Panc1 (cell line): ENCODE data around the gene AKT3. TPM values are rescaled to one million over a fixed set of nuclear protein-coding genes. Genes with fewer than 3 reads are reported as not detected.

Experiments used
- ATAC-seq: fragments of 200-7000 bp; cut with Tn5 transposase; 2 replicates; pipeline ENCODE4 v1.9.1; 2020; ENCODE audit warnings: mild to moderate bottlenecking, moderate library complexity
- BruUV-seq: library from RNA; stranded (reverse); fragments of 400-500 nt; replicated peaks from 2 replicates; lab custom pipeline; 2021; lab: Mats Ljungman, UMichigan
- CTCF ChIA-PET: fragments of 300-600 bp; sonication (Branson Sonifier 250); formaldehyde crosslinking; loops from one replicate; lab custom pipeline; 2022; ENCODE audit warnings: antibody characterized with exemption; lab: Charles Lee
- POLR2A ChIA-PET: fragments of 300-600 bp; sonication (Branson Sonifier 250); formaldehyde crosslinking; loops from one replicate; lab custom pipeline; 2022; ENCODE audit warnings: antibody characterized with exemption; lab: Charles Lee
- DNase-seq: peaks from one replicate; pipeline ENCODE4 v3.0.0-alpha.2; 2010; ENCODE audit warnings: low read depth, low spot score
- H3K27ac ChIP-seq: 2 replicates; pipeline ENCODE4 v1.5.1; 2011; ENCODE audit warnings: mild to moderate bottlenecking, low read length, inconsistent platforms
- H3K27me3 ChIP-seq: fragments of 200-500 bp; sonication (Bioruptor generic); 2 replicates; pipeline ENCODE4 v1.6.0; 2014; ENCODE audit warnings: low read length, inconsistent platforms; ENCODE audit not compliant: control insufficient read depth, insufficient read depth
- H3K36me3 ChIP-seq: fragments of 200-500 bp; sonication (Bioruptor generic); 2 replicates; pipeline ENCODE4 v1.5.1; 2014; ENCODE audit warnings: inconsistent platforms, mild to moderate bottlenecking, low read length, moderate library complexity; ENCODE audit not compliant: control insufficient read depth, insufficient read depth
- H3K4me1 ChIP-seq: 2 replicates; pipeline ENCODE4 v1.5.1; 2011; ENCODE audit warnings: inconsistent platforms, mild to moderate bottlenecking, low read length, moderate library complexity; ENCODE audit not compliant: control insufficient read depth, insufficient read depth
- H3K4me3 ChIP-seq, 2 experiments: 2 replicates each; pipeline ENCODE4 v1.5.1; 2011 to 2012; ENCODE audit warnings: low read depth in 2 of 2, low read length in 2 of 2, mild to moderate bottlenecking in 2 of 2, inconsistent platforms in 1 of 2, moderate library complexity in 1 of 2
- H3K9me3 ChIP-seq: fragments of 200-500 bp; sonication (Bioruptor generic); 2 replicates; pipeline ENCODE4 v1.5.1; 2014; ENCODE audit warnings: low read depth, mild to moderate bottlenecking, inconsistent platforms, low read length, moderate library complexity; ENCODE audit not compliant: control insufficient read depth, insufficient read depth
- CTCF ChIP-seq: fragments of 450-650 bp; IDR thresholded peaks from 2 replicates; pipeline ENCODE4 v1.5.1; 2017; ENCODE audit warnings: mild to moderate bottlenecking
- POLR2AphosphoS5 ChIP-seq: IDR thresholded peaks from 2 replicates; pipeline ENCODE4 v1.6.1; 2012; ENCODE audit warnings: mild to moderate bottlenecking, low read depth, low read length, moderate library complexity
- SIN3A ChIP-seq: IDR thresholded peaks from 2 replicates; pipeline ENCODE4 v1.6.1; 2012; ENCODE audit warnings: low read depth, mild to moderate bottlenecking, low read length, moderate library complexity, borderline replicate concordance; ENCODE audit not compliant: insufficient read depth
- TCF7L2 ChIP-seq: IDR thresholded peaks from 2 replicates; pipeline ENCODE4 v1.6.1; 2011; ENCODE audit warnings: mild to moderate bottlenecking, low read depth, low read length, inconsistent platforms
- in situ Hi-C: cut with HindIII; loops from 2 replicates; pipeline ENCODE4 v1.10.0; 2016; ENCODE audit warnings: low sequenced_read_pairs, low pct_unique_long_range_greater_than_20kb
- intact Hi-C: fragments of 100-400 bp; cut with micrococcal nuclease; formaldehyde crosslinking; loops from one replicate; pipeline ENCODE4 v1.10.0; 2022; ENCODE audit not compliant: unreplicated experiment
- total RNA-seq: library from RNA; stranded (reverse); gene quantifications from one replicate; pipeline ENCODE4 v1.2.1, GENCODE V29; 2021; ENCODE audit not compliant: unreplicated experiment
- TF ChIP-seq, protein P1 (sequence below), 2 experiments: IDR thresholded peaks; 2 replicates each; pipeline ENCODE4 v1.6.1; 2011 to 2012; ENCODE audit warnings: low read depth in 2 of 2, control low read depth in 1 of 2, low read length in 1 of 2, mild to moderate bottlenecking in 1 of 2, moderate library complexity in 1 of 2; ENCODE audit not compliant: insufficient read depth in 1 of 2

The AKT3 gene
- total RNA-seq, 1 experiment from 2014 or later = 11.0 TPM

- Histone ChIP-seq H3K9me3 (no peaks in the 10 kb centered on the region), H3K27me3 (peaks cover 8% of the 10 kb centered on the region), H3K27ac (no peak overlapping the region), H3K4me1 (no peaks in the 10 kb centered on the region), H3K36me3 (no peaks in the 10 kb centered on the region; the same call in 1 of the 2 replicates), H3K4me3 (no peak overlapping the region)
- POLR2A ChIA-PET = no interaction called here
- no TSS peak for BruUV-seq
- ATAC-seq (no peak), DNase-seq (no peak)
- intact Hi-C loops (no loop called here), in situ Hi-C loops (no loop called here)
- TF ChIP-seq, protein P1, sequence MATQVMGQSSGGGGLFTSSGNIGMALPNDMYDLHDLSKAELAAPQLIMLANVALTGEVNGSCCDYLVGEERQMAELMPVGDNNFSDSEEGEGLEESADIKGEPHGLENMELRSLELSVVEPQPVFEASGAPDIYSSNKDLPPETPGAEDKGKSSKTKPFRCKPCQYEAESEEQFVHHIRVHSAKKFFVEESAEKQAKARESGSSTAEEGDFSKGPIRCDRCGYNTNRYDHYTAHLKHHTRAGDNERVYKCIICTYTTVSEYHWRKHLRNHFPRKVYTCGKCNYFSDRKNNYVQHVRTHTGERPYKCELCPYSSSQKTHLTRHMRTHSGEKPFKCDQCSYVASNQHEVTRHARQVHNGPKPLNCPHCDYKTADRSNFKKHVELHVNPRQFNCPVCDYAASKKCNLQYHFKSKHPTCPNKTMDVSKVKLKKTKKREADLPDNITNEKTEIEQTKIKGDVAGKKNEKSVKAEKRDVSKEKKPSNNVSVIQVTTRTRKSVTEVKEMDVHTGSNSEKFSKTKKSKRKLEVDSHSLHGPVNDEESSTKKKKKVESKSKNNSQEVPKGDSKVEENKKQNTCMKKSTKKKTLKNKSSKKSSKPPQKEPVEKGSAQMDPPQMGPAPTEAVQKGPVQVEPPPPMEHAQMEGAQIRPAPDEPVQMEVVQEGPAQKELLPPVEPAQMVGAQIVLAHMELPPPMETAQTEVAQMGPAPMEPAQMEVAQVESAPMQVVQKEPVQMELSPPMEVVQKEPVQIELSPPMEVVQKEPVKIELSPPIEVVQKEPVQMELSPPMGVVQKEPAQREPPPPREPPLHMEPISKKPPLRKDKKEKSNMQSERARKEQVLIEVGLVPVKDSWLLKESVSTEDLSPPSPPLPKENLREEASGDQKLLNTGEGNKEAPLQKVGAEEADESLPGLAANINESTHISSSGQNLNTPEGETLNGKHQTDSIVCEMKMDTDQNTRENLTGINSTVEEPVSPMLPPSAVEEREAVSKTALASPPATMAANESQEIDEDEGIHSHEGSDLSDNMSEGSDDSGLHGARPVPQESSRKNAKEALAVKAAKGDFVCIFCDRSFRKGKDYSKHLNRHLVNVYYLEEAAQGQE (IDR thresholded peaks at IDR 0.05; ENCODE audit: insufficient read depth in 1 of 2, low read depth in 2 of 2, low read length in 1 of 2) = no peak
- TF ChIP-seq CTCF = no peak
- no peak for TF ChIP-seq POLR2AphosphoS5
- no peak for TF ChIP-seq SIN3A
- no peak for TF ChIP-seq TCF7L2
- CTCF ChIA-PET = no interaction called here
Measured at GRCh38 chr1:243844186-243844585, 5.9 kb downstream of the AKT3 start.

GRCh38 chr1:243842978-243843511 lies 7.0 kb downstream of the AKT3 start:
- H3K27ac ChIP-seq = no peak overlapping the region
- in situ Hi-C loops (no loop called here), intact Hi-C loops (no loop called here)
- ChIA-PET POLR2A (no interaction called here), CTCF (no interaction called here)
- H3K9me3 ChIP-seq = no peaks in the 10 kb centered on the region
- H3K36me3 ChIP-seq = no peaks in the 10 kb centered on the region; the same call in 1 of the 2 replicates
- ATAC-seq (no peak; the same call in 1 of the 2 replicates), DNase-seq (no peak)
- peaks cover 4% of the 10 kb centered on the region for H3K27me3 ChIP-seq
- BruUV-seq = no TSS peak
- TF ChIP-seq, protein P1 (IDR thresholded peaks at IDR 0.05; ENCODE audit: insufficient read depth in 1 of 2, low read depth in 2 of 2, low read length in 1 of 2) = no peak
- no peak for TF ChIP-seq POLR2AphosphoS5
- TF ChIP-seq CTCF = no peak
- TF ChIP-seq SIN3A = no peak
- TF ChIP-seq TCF7L2 = no peak
- no peaks in the 10 kb centered on the region for H3K4me1 ChIP-seq
- H3K4me3 ChIP-seq = no peak overlapping the region
